ENCODE results near the gene CATSPERE. TPM values are rescaled to one million over a fixed set of nuclear protein-coding genes. Genes with fewer than 3 reads are reported as not detected.

CATSPERE gene
- total RNA-seq, 4 donors from 2014 or later, result 0.82 to 5.3 (median 1.2) TPM

GRCh38 chr1:244449936-244450508 lies 11.1 kb upstream of the CATSPERE start:
- TF ChIP-seq, protein P1, sequence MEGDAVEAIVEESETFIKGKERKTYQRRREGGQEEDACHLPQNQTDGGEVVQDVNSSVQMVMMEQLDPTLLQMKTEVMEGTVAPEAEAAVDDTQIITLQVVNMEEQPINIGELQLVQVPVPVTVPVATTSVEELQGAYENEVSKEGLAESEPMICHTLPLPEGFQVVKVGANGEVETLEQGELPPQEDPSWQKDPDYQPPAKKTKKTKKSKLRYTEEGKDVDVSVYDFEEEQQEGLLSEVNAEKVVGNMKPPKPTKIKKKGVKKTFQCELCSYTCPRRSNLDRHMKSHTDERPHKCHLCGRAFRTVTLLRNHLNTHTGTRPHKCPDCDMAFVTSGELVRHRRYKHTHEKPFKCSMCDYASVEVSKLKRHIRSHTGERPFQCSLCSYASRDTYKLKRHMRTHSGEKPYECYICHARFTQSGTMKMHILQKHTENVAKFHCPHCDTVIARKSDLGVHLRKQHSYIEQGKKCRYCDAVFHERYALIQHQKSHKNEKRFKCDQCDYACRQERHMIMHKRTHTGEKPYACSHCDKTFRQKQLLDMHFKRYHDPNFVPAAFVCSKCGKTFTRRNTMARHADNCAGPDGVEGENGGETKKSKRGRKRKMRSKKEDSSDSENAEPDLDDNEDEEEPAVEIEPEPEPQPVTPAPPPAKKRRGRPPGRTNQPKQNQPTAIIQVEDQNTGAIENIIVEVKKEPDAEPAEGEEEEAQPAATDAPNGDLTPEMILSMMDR (IDR thresholded peaks at IDR 0.05; ENCODE audit: low read depth), result no peak

- TF ChIP-seq, protein P1 (IDR thresholded peaks at IDR 0.05; ENCODE audit: low read depth), result no peak
Observed at GRCh38 chr1:244450597-244451538, 10.2 kb upstream of the CATSPERE start.

GRCh38 chr1:244451539-244451950 lies 9.5 kb upstream of the CATSPERE start, which contains the start of gene ADSS2:
ADSS2 (minus strand) TSS chr1:244451909; CDS start chr1:244451817, 92 bp downstream.
- TF ChIP-seq, protein P1 (IDR thresholded peaks at IDR 0.05; ENCODE audit: low read depth), result no peak

DNA sequence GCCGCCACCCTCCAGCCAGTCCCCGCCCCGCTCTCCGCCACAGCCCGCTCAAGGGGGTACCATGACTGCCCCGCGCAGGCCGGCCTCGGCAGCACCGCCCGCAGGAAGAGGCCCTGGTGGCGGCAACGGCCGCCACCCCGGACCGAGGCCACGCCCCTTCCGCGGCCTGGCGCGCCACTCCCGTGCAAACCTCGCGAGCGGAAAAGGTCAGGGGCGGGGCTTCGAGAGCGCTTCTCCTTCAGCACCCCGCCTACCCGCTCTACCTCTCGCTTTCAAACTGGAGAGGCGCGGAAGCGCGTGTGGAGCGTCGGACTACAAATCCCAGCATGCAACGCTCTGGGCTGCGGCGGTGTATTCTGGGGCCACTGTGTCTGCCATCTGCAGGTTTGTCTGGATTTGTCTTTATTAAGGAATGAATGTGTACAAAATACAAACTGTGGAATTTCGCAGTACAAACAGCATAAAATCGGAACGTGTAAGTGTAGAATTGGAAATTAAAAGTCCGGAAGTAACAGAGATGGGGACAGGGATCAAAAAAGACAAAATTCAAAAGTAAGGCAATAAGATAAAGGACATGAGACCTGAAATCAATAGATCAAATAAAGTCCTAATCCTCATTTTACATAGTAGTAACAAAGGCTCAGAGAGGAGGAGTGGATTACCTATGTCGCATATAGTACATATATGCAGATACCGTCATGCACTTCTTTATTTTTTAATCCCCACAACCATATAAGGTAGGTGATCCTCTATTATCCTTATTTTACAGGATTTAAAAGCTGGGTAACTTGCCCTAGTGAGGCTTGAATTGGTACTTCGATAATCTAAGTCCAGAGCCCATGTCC lies 8.9 kb upstream of the CATSPERE start:
- TF ChIP-seq, protein P1 (IDR thresholded peaks at IDR 0.05; ENCODE audit: low read depth), result no peak

GRCh38 chr1:244454412-244454811 lies 6.7 kb upstream of the CATSPERE start:
- TF ChIP-seq, protein P1 (IDR thresholded peaks at IDR 0.05; ENCODE audit: low read depth), result no peak

DNA sequence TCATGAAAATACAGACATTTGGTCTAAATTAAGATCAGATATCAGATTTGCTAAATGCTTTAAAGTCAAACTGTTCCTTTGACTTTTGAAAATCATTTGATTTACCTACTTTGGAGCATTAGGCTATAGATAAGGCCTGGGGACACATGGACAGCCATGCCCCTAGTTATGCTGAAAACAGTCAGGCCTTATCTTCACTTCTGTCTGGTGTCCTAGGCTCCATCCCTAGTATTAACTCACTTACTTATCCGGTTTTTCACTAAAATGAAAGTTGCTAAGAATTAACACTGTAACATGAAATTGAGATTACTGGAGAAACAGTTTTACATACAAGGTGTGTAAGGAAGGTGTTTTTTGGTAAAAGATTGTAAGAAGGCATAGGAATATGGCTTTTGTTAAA lies 4.5 kb upstream of the CATSPERE start:
- TF ChIP-seq, protein P1 (IDR thresholded peaks at IDR 0.05; ENCODE audit: low read depth), result no peak
